SKM-1 (cell line): ENCODE results near the gene HDAC4.
"Not testable (repeated sequence)": the region's sequence is repeated elsewhere in the genome, so short reads cannot be mapped to it uniquely, and the experiment has no call there.

ENCODE experiments used
- DNase-seq: peaks from one replicate; lab custom pipeline; 2025; ENCODE audit not compliant: unreplicated experiment; lab: John Stamatoyannopoulos, UW

The HDAC4 gene

GRCh38 chr2:239285071-239285931 lies 115.5 kb downstream of the HDAC4 start:
- DNase-seq: peak; percentile 84

DNA sequence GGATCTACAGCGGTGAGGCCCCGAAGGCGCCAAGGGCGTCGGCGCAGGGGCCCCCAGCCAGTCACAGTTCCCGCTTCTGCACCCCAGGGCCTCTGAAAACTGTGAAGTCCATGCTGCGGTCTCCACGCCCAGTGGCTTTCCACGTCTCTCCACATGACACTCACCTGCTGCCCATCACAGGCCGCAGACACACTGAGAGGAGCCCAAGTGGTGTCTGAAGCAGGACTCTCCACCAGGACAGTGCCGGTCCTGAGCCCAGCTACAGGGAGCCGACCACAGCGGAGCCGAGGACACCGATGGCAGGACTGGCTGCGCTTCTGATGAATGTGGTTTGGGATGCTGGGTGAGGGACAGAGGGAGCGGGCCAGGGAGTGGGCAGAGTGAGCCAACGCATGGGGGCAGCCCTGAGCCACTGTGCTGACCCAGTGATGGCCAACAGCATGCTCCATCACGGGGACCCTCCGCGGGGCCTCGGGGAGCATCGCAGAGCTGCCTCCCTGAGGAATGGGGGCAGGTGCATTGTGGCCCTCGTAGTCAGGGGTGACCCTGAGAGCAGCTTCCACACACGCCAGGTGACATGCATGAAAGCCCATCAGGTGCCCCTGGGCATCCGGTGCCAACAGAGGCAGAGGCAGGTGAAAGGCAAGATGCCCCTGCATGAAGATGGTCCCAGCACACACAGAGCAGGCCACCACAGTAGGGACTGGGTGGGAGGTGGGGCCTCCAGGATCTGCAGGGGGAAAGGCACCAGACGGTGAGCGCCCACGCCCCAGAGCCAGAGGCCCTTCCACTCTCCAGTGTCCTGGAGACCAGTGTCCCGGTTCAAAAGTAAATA lies 116.6 kb downstream of the HDAC4 start:
- no peak for DNase-seq

DNA sequence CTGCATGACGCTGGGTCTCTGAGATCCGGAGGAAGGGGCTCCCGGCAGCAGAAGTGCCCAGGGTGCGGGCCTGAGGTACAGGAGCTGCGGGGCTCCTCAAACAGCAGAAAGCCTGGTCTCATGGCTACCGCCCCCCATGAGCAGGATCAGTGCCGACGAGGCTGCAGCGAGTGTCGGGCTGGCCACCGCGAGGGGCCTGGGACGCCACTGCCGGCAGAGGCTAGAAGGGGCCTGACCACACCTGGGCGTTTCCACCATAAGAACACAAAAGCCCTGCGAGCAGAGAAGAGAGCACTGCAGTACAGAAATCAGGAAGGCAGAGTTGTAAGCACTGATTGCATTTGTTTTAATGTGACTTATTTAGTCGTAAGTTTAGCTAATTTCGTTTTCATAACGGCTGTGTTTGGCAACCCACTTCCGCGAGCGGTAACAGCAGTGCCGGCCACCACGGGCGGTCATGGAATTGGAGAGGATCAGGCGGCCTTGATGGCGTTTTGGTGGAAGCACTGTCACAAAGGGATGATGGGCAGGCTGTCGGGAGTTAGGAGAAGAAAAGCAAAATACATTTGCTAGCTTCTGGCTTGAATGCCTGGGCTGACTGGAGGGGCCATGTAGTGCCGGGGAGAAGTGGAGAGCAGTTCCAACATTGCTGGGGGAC lies 117.4 kb downstream of the HDAC4 start:
- no peak for DNase-seq

- no peak for DNase-seq
Observed at GRCh38 chr2:239282448-239283287, 118.2 kb downstream of the HDAC4 start.

GRCh38 chr2:239280296-239281017 lies 120.4 kb downstream of the HDAC4 start:
- not testable (repeated sequence) for DNase-seq

GRCh38 chr2:239279508-239280295 lies 121.1 kb downstream of the HDAC4 start:
- DNase-seq: no peak

- no peak for DNase-seq
Observed at GRCh38 chr2:239278941-239279365, 121.9 kb downstream of the HDAC4 start.

DNA sequence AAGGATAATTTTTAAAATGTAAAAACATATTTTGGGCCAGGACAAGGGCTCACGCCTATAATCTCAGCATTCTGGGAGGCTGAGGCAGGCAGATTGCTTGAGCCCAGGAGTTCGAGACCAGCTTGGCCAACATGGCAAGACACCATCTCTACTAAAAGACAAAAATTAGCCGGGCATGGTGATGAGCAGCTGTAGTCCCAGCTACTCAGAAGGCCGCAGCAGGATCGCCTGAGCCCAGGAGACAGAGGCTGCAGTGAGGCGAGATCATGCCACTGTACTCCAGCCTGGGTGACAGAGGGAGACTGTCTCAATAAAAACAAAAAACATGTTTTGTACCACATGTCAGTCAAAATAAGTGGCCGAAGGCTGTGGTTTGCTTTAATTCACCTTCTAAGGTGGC lies 122.5 kb downstream of the HDAC4 start:
- DNase-seq: no peak

GRCh38 chr2:239277401-239278085 lies 123.3 kb downstream of the HDAC4 start:
- no peak for DNase-seq

DNA sequence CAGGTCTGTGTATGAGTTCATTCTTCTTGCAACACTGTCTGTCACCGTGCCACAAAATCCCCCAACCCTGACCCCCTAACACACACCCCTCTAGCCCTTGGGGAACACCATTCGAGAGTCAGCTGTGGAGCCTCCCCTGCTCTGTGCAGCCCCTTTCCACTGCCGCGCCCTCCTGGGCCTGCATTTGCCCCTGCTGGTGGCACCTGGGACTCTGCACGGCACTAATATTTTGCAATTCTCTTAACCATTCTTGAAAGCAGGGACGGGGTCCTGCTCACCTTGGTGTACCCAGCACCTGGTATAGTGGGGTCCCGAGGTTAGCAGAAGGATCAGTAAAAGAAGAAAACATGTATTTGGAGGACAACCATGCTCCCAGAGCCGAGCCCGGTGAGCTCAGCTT lies 124.0 kb downstream of the HDAC4 start:
- no peak for DNase-seq

DNA sequence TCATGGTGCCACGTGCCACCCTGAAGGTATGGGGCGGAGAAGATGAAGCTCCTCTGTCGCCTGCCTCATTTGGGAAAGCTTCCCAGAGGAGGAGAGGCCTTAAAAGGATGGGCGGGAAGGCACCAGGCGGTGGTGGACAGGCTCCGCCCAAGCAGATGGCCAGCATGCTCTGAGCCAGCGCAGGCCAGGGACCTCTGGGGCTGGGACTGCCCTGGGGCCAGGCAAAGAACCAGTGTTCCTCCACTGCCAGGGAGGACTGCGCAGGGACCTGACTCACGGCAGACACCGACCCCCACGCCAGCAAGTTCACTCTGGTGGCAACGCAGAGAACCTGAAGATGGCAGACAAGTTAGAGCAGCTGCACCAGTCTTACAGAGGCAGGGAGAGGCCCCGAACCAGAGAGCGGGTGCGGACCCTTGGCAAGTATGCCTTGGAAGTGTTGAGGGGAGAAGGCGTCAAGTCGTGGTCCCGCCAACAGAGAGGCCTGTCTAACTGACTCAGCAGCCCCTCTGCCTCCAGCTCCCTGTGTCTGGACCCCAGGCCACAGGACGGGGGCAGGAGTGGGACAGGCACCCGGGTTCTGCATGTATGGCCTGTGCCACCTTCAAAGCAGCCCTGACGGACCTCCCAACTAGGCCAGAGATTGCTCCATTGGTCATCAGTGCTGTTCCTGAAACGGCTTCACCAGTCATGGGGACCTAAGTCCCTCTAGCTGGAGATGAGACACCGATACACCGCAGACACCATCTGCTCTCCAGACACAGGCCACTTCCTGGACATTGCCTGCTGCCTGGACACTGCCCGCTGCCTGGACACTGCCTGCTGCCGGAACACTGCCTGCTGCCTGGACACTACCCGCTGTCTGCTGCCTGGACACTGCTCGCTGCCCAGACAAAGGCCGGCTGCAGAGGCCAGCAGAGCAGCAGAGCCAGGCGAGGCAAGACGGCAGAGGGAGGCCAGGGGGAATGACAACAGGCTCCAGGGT lies 124.7 kb downstream of the HDAC4 start:
- DNase-seq: no peak

DNA sequence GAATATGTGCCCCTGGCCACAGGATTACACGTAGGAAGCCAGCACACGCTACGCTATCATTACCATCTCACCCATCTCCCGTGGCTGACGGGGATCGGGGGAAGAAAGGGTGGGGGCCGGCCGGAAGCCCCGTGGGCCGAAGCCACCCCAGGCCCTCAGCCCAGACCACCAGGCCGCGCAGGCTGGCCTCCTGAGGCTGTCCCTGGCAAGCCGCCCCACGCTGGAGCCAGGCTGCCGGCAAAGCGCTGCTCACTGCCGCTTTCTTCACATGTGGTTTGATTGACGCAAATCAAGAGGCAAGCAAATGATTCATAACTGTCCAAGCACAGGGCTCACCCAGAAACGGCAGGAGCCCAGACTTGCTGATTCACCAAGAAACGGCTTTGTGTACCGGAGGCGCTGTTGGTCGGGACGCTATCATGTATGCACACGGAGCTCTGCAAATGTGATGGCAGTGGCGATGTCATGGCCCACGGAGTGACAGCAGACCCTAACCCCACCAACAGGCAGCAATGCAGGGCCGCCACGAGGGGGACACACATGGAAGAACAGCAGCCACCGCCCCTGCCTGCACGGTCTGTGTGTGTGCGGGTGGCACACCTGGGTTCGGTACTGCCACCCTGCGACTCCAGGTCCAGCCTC lies 125.7 kb downstream of the HDAC4 start:
- no peak for DNase-seq

- DNase-seq: no peak
Observed at GRCh38 chr2:239274391-239275043, 126.3 kb downstream of the HDAC4 start.

DNA sequence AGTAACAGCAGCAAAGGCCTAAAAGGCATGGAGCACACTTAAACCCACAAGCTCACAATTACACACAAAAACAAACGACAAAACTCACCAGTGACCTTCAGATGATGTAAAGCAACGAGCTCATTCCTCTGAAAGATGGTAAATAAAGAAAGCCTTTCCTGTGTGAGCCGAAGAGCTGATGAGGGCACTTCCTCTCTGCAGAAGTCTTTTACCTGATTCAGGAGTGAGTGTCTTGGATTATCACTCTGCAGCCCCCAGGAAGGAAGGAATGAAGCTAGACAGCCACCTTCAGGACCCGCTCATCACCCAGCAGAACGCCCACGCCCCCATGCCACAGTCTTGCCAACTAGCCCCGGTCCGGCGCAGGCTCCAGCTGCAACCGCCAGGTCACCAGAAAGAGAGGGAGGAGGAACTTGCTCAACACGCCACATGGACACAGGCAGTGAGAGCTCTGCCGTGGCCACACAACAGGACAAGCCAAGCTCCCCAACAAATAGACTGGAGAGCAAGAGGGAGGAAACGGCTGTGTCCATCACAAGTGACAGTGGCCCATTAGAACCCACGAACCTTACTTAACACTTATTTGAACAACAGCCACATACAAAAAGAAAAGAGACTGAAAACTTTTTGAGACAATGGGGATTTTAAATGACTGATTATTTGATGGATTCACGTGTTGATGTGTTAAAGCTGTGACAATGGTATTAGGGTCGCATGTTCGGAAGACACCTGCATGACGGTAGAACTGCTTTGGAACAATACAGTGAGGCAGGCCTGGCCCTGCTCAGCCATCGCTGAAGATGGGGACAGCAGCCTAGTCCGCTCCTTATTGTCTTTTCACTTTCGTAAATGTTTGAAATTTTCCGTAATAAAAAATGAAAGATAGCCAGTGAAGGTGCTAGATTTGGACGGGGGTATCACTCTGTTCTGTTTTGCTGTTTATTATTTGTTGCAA lies 127.3 kb downstream of the HDAC4 start:
- DNase-seq: peak; percentile 53

DNA sequence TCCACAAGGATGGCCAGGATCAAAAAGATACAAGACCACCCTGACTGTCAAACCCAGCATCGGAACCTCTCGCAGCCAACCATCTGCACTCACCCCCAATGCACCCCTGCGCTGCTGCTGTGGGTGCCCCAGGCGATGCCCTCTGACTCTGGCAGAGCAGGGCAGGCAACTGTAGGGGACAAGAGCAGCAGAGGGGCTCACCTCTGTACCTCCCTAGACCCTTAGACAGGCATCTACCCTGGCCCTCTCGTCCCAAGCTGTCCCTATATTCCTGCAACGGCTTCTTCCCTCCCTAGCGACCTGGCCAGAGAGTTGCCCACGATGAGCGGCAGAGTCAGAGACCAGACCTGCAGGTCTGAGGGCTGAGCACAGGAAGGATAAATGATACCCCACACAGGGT lies 128.2 kb downstream of the HDAC4 start:
- no peak for DNase-seq
